Suprapubic skin (tissue), 4 donors: ENCODE results near the gene DPYD. TPM values are rescaled to one million over a fixed set of nuclear protein-coding genes. Genes with fewer than 3 reads are reported as not detected.

ENCODE experiments used
- DNase-seq, 2 donors: peaks; one replicate each; pipeline ENCODE4 v3.0.0-alpha.2; 2019; ENCODE audit warnings: low spot score in 2 of 2
- H3K27ac ChIP-seq: fragments of 200-600 bp; sonication (generic); one replicate; pipeline ENCODE4 v1.5.1; 2019
- H3K27me3 ChIP-seq: fragments of 200-600 bp; sonication (generic); one replicate; pipeline ENCODE4 v1.5.1; 2019
- H3K36me3 ChIP-seq: fragments of 200-600 bp; sonication (generic); one replicate; pipeline ENCODE4 v1.5.1; 2019
- H3K4me1 ChIP-seq: fragments of 200-600 bp; sonication (generic); one replicate; pipeline ENCODE4 v1.5.1; 2019
- H3K4me3 ChIP-seq: fragments of 200-600 bp; sonication (generic); one replicate; pipeline ENCODE4 v1.5.1; 2019; ENCODE audit warnings: mild to moderate bottlenecking
- H3K9me3 ChIP-seq: fragments of 200-600 bp; sonication (generic); one replicate; pipeline ENCODE4 v1.5.1; 2019
- CTCF ChIP-seq, 2 donors: fragments of 200-600 bp in 1 of 2; fragments of 450-650 bp in 1 of 2; sonication (generic) in 1 of 2; IDR thresholded peaks; one replicate each; pipeline ENCODE4 v1.5.1; 2016 to 2019; ENCODE audit warnings: antibody characterized with exemption in 2 of 2, mild to moderate bottlenecking in 1 of 2, moderate library complexity in 1 of 2
- EP300 ChIP-seq: sonication (generic); formaldehyde crosslinking; IDR thresholded peaks from one replicate; pipeline ENCODE4 v1.6.1; 2017; ENCODE audit warnings: antibody characterized with exemption
- POLR2A ChIP-seq, 2 donors: fragments of 450-650 bp; IDR thresholded peaks; one replicate each; pipeline ENCODE4 v1.6.1; 2017; ENCODE audit warnings: antibody characterized with exemption in 2 of 2, mild to moderate bottlenecking in 2 of 2, moderate library complexity in 2 of 2
- POLR2AphosphoS5 ChIP-seq, 3 donors: sonication (generic); formaldehyde crosslinking; IDR thresholded peaks; one replicate each; pipeline ENCODE4 v1.6.1; 2017; ENCODE audit warnings: antibody characterized with exemption in 3 of 3
- whole genome bisulfite sequencing: methylation state at CpG from one replicate; pipeline ENCODE4 v1.1.5; 2018; 5-methylcytosine and 5-hydroxymethylcytosine counted together
- total RNA-seq, 4 donors: library from RNA; depleted of rRNA; stranded (reverse); fragments of >200 nt; gene quantifications; one replicate each; pipeline ENCODE4 v1.1.0, GENCODE V29; 2016

The DPYD gene
- total RNA-seq, 4 donors from 2014 or later = 10.1 to 31.9 (median 11.6) TPM

GRCh38 chr1:97837161-97837560 is 83.7 kb downstream of the DPYD start:
- Histone ChIP-seq H3K4me3 (no peak overlapping the region), H3K4me1 (no peaks in the 10 kb centered on the region), H3K36me3 (no peaks in the 10 kb centered on the region), H3K27me3 (no peaks in the 10 kb centered on the region), H3K9me3 (no peaks in the 10 kb centered on the region), H3K27ac (no peak overlapping the region)
- DNase-seq = no peak
- no peak for TF ChIP-seq EP300
- no peak for TF ChIP-seq POLR2A (IDR thresholded peaks at IDR 0.05)
- no peak for TF ChIP-seq POLR2AphosphoS5 (IDR thresholded peaks at IDR 0.05)
- no peak for TF ChIP-seq CTCF (IDR thresholded peaks at IDR 0.05)
- 30% methylated on average over 1 of the region's 1 CpG for WGBS

- Histone ChIP-seq H3K27ac (no peak overlapping the region), H3K4me1 (no peaks in the 10 kb centered on the region), H3K27me3 (no peaks in the 10 kb centered on the region), H3K9me3 (no peaks in the 10 kb centered on the region), H3K36me3 (no peaks in the 10 kb centered on the region), H3K4me3 (no peak overlapping the region)
- no peak for DNase-seq
- TF ChIP-seq POLR2AphosphoS5 (IDR thresholded peaks at IDR 0.05) = no peak
- TF ChIP-seq CTCF (IDR thresholded peaks at IDR 0.05) = no peak
- TF ChIP-seq EP300 = no peak
- TF ChIP-seq POLR2A (IDR thresholded peaks at IDR 0.05) = no peak
Measured at GRCh38 chr1:97834899-97835298, 85.9 kb downstream of the DPYD start.

GRCh38 chr1:97833881-97834280 is 87.0 kb downstream of the DPYD start:
- TF ChIP-seq POLR2A (IDR thresholded peaks at IDR 0.05) (no peak), EP300 (no peak), CTCF (IDR thresholded peaks at IDR 0.05) (no peak), POLR2AphosphoS5 (IDR thresholded peaks at IDR 0.05) (no peak)
- no peak overlapping the region for H3K27ac ChIP-seq
- H3K4me1 ChIP-seq = no peaks in the 10 kb centered on the region
- H3K27me3 ChIP-seq = no peaks in the 10 kb centered on the region
- H3K9me3 ChIP-seq = no peaks in the 10 kb centered on the region
- 90% methylated on average over 2 of the region's 2 CpGs for WGBS
- no peaks in the 10 kb centered on the region for H3K36me3 ChIP-seq
- H3K4me3 ChIP-seq = no peak overlapping the region
- no peak for DNase-seq

GRCh38 chr1:97832481-97832880 is 88.4 kb downstream of the DPYD start:
- 41% methylated on average over 1 of the region's 1 CpG for WGBS
- no peak for TF ChIP-seq EP300
- no peak for TF ChIP-seq POLR2AphosphoS5 (IDR thresholded peaks at IDR 0.05)
- no peak for TF ChIP-seq CTCF (IDR thresholded peaks at IDR 0.05)
- TF ChIP-seq POLR2A (IDR thresholded peaks at IDR 0.05) = no peak
- no peak overlapping the region for H3K4me3 ChIP-seq
- no peak overlapping the region for H3K27ac ChIP-seq
- no peaks in the 10 kb centered on the region for H3K36me3 ChIP-seq
- no peak for DNase-seq
- no peaks in the 10 kb centered on the region for H3K9me3 ChIP-seq
- no peaks in the 10 kb centered on the region for H3K4me1 ChIP-seq
- no peaks in the 10 kb centered on the region for H3K27me3 ChIP-seq

DNA sequence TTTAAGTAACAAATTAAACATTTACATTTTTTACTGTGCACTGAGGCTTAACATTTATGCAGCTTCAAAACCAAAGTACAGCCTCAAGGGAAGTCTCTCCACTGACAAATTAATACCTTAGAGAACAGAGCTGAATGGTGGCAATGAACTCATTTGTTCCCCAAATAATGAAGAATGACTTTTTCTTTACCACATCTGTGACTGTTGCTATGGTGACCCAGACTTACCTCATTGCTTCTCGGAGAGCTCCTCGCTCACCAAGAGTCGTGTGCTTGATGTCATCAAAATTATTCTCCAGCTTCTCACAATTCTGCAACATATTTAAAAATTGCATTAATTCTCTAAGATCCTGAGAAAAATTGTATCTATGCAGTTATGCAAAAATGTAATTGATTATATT is 92.9 kb downstream of the DPYD start:
- Histone ChIP-seq H3K4me3 (no peak overlapping the region), H3K27ac (no peak overlapping the region), H3K9me3 (no peaks in the 10 kb centered on the region), H3K4me1 (no peaks in the 10 kb centered on the region), H3K27me3 (no peaks in the 10 kb centered on the region), H3K36me3 (no peaks in the 10 kb centered on the region)
- DNase-seq = no peak
- 92% methylated on average over 3 of the region's 3 CpGs for WGBS
- TF ChIP-seq POLR2A (IDR thresholded peaks at IDR 0.05) = no peak
- TF ChIP-seq EP300 = no peak
- TF ChIP-seq CTCF (IDR thresholded peaks at IDR 0.05) = no peak
- no peak for TF ChIP-seq POLR2AphosphoS5 (IDR thresholded peaks at IDR 0.05)
